CD4-positive, alpha-beta T cell (primary cell): ENCODE measurements around the gene SOCS6. TPM values are rescaled to one million over a fixed set of nuclear protein-coding genes. Genes with fewer than 3 reads are reported as not detected.

Source experiments
- ATAC-seq: fragments of 200-7000 bp; cut with Tn5 transposase; one replicate; pipeline ENCODE4 v1.10.0; 2022; ENCODE audit warnings: mild to moderate bottlenecking; ENCODE audit not compliant: poor library complexity
- CTCF ChIA-PET: fragments of 350-600 bp; sonication (Branson Sonifier 250); formaldehyde crosslinking; loops from one replicate; lab custom pipeline; 2021; ENCODE audit warnings: antibody characterized with exemption, inconsistent platforms; lab: Charles Lee
- POLR2A ChIA-PET: fragments of 350-600 bp; sonication (Branson Sonifier 250); formaldehyde crosslinking; loops from one replicate; lab custom pipeline; 2021; ENCODE audit warnings: antibody characterized with exemption, inconsistent platforms; lab: Charles Lee
- DNase-seq, 14 experiments: peaks; one replicate each; pipeline ENCODE4 v3.0.0-alpha.2; 2013 to 2020; ENCODE audit warnings: mixed read lengths in 2 of 14
- H3K27ac ChIP-seq, 2 donors: one replicate each; pipeline versions ENCODE4 v1.5.1 to v1.7.0; 2013; ENCODE audit warnings: low read length in 2 of 2, low read depth in 1 of 2, mild to moderate bottlenecking in 1 of 2
- H3K27me3 ChIP-seq, 2 experiments: 1 replicate in 1 of 2; 2 replicates in 1 of 2; pipeline versions ENCODE4 v1.6.1 to v1.7.0; 2013; ENCODE audit warnings: low read length in 2 of 2, control low read depth in 1 of 2, mild to moderate bottlenecking in 1 of 2, moderate library complexity in 1 of 2; ENCODE audit not compliant: insufficient read depth in 2 of 2, control insufficient read depth in 1 of 2
- H3K36me3 ChIP-seq: one replicate; pipeline ENCODE4 v1.6.1; 2013; ENCODE audit warnings: low read length, control low read depth; ENCODE audit not compliant: insufficient read depth
- H3K4me1 ChIP-seq: one replicate; pipeline ENCODE4 v1.6.1; 2013; ENCODE audit warnings: low read length, control low read depth; ENCODE audit not compliant: insufficient read depth
- H3K4me3 ChIP-seq: one replicate; pipeline ENCODE4 v1.5.1; 2013; ENCODE audit warnings: mild to moderate bottlenecking, low read length, moderate library complexity
- H3K9me3 ChIP-seq, 2 experiments: 1 replicate in 1 of 2; 2 replicates in 1 of 2; pipeline versions ENCODE4 v1.6.1 to v1.7.0; 2013; ENCODE audit warnings: low read length in 2 of 2, mild to moderate bottlenecking in 2 of 2, control low read depth in 1 of 2, moderate library complexity in 1 of 2; ENCODE audit not compliant: control insufficient read depth in 1 of 2, insufficient read depth in 1 of 2
- H3K27ac Mint-ChIP-seq: one replicate; pipeline ENCODE4 v1.8.0; 2020; ENCODE audit warnings: mixed read lengths
- H3K27me3 Mint-ChIP-seq: one replicate; pipeline ENCODE4 v1.8.0; 2021; ENCODE audit warnings: mixed read lengths
- H3K36me3 Mint-ChIP-seq: one replicate; pipeline ENCODE4 v1.8.0; 2021; ENCODE audit warnings: low read depth, mixed read lengths
- H3K4me1 Mint-ChIP-seq: one replicate; pipeline ENCODE4 v1.8.0; 2021; ENCODE audit warnings: low read depth, mixed read lengths
- H3K4me3 Mint-ChIP-seq: one replicate; pipeline ENCODE4 v1.8.0; 2020; ENCODE audit warnings: mild to moderate bottlenecking, mixed read lengths
- H3K9me3 Mint-ChIP-seq: one replicate; pipeline ENCODE4 v1.8.0; 2020; ENCODE audit warnings: mixed read lengths
- CTCF ChIP-seq: fragments of 200-600 bp; IDR thresholded peaks from one replicate; pipeline ENCODE4 v1.8.0; 2022; ENCODE audit warnings: antibody characterized with exemption, mild to moderate bottlenecking
- intact Hi-C, 2 experiments: fragments of 100-400 bp; cut with DNase I in 1 of 2; cut with micrococcal nuclease in 1 of 2; formaldehyde crosslinking; loops; one replicate each; pipeline versions ENCODE4 v1.15.1 to v1.9.0; 2023 to 2025; cut with DNase I, micrococcal nuclease
- total RNA-seq, 174 experiments: library from RNA in 2 of 174; stranded (reverse) in 2 of 174; gene quantifications; one replicate each; pipeline ENCODE4 v1.2.3 and lab custom pipeline; 2021 to 2026

SOCS6 gene
- total RNA-seq, 2 experiments from 2014 or later = 1.8 to 2.5 TPM

- H3K9me3 Mint-ChIP-seq = no peaks in the 10 kb centered on the region
- H3K4me3 ChIP-seq = no peak overlapping the region
- intact Hi-C loops = no loop called here
- H3K4me3 Mint-ChIP-seq = no peak overlapping the region
- POLR2A ChIA-PET = interaction anchor here (1.1 kb wide), 1 partner anchor 10 kb away, joined by 3 read pairs; no protein-coding TSS in a partner anchor
- no peak overlapping the region for H3K27ac Mint-ChIP-seq
- CTCF ChIA-PET = no interaction called here
- peaks cover 3% of the 10 kb centered on the region for H3K36me3 ChIP-seq
- no peaks in the 10 kb centered on the region for H3K27me3 Mint-ChIP-seq
- H3K4me1 Mint-ChIP-seq = no peaks in the 10 kb centered on the region
- H3K27ac ChIP-seq = no peak overlapping the region
- DNase-seq = no peak
- H3K4me1 ChIP-seq = no peaks in the 10 kb centered on the region
- ATAC-seq = no peak
- H3K9me3 ChIP-seq = peaks cover 0 to 7% of the 10 kb centered on the region in 2 experiments
- peaks cover 13% of the 10 kb centered on the region for H3K36me3 Mint-ChIP-seq
- H3K27me3 ChIP-seq = no peaks in the 10 kb centered on the region
- TF ChIP-seq CTCF = no peak
Observed at GRCh38 chr18:70324897-70325296, 36.1 kb downstream of the SOCS6 start.

GRCh38 chr18:70326255-70326654 is 37.4 kb downstream of the SOCS6 start:
- peaks cover 3% of the 10 kb centered on the region for H3K36me3 ChIP-seq
- ChIA-PET CTCF (no interaction called here), POLR2A (no interaction called here)
- H3K27me3 ChIP-seq = no peaks in the 10 kb centered on the region
- Mint-ChIP-seq H3K36me3 (peaks cover 13% of the 10 kb centered on the region), H3K27me3 (no peaks in the 10 kb centered on the region), H3K27ac (no peak overlapping the region), H3K9me3 (no peaks in the 10 kb centered on the region), H3K4me3 (no peak overlapping the region), H3K4me1 (no peaks in the 10 kb centered on the region)
- TF ChIP-seq CTCF = no peak
- intact Hi-C loops = no loop called here
- DNase-seq = no peak
- ATAC-seq = no peak
- peaks cover 0 to 7% of the 10 kb centered on the region in 2 experiments for H3K9me3 ChIP-seq
- no peak overlapping the region for H3K4me3 ChIP-seq
- H3K4me1 ChIP-seq = no peaks in the 10 kb centered on the region
- no peak overlapping the region for H3K27ac ChIP-seq

- no peaks in the 10 kb centered on the region for H3K4me1 Mint-ChIP-seq
- no peak for ATAC-seq
Observed at GRCh38 chr18:70328169-70328568, 39.3 kb downstream of the SOCS6 start.

More at GRCh38 chr18:70328169-70328568, 39.3 kb downstream of the SOCS6 start:
- POLR2A ChIA-PET = interaction anchor here (0.5 kb wide), 1 partner anchor 67 kb away, joined by 3 read pairs; no protein-coding TSS in a partner anchor
- intact Hi-C loops = no loop called here
- Mint-ChIP-seq H3K27me3 (no peaks in the 10 kb centered on the region), H3K27ac (no peak overlapping the region), H3K4me3 (no peak overlapping the region), H3K36me3 (peaks cover 13% of the 10 kb centered on the region), H3K9me3 (no peaks in the 10 kb centered on the region)
- DNase-seq = no peak
- Histone ChIP-seq H3K27ac (no peak overlapping the region), H3K9me3 (peaks cover 0 to 7% of the 10 kb centered on the region in 2 experiments), H3K4me3 (no peak overlapping the region), H3K27me3 (no peaks in the 10 kb centered on the region), H3K36me3 (peaks cover 3% of the 10 kb centered on the region), H3K4me1 (no peaks in the 10 kb centered on the region)
- CTCF ChIA-PET = no interaction called here
- TF ChIP-seq CTCF = no peak
